Mesenchymal stem cell (in vitro differentiated cells and primary cell): ENCODE results near the gene P4HA3.
A peak's percentile ranks its signal among the peaks of the same experiment; 100 is the strongest.

Source experiments
- DNase-seq: peaks from one replicate; pipeline ENCODE4 v3.0.0-alpha.2; 2013
- H2AFZ ChIP-seq: one replicate; pipeline ENCODE4 v1.6.1; 2013; ENCODE audit warnings: low read depth, mild to moderate bottlenecking, control low read depth, inconsistent platforms, low read length, moderate library complexity
- H2AK5ac ChIP-seq: 2 replicates; pipeline ENCODE4 v1.6.1; 2013; ENCODE audit warnings: low read length, moderate library complexity, mild to moderate bottlenecking, inconsistent platforms; ENCODE audit not compliant: severe bottlenecking
- H2BK120ac ChIP-seq: one replicate; pipeline ENCODE4 v1.6.1; 2013; ENCODE audit warnings: low read depth, mild to moderate bottlenecking, inconsistent platforms, low read length, moderate library complexity
- H2BK12ac ChIP-seq, 2 experiments: one replicate each; pipeline ENCODE4 v1.6.1; 2013; ENCODE audit warnings: inconsistent platforms in 2 of 2, low read length in 2 of 2, mild to moderate bottlenecking in 2 of 2, moderate library complexity in 2 of 2, control low read depth in 1 of 2
- H2BK15ac ChIP-seq: one replicate; pipeline ENCODE4 v1.6.1; 2013; ENCODE audit warnings: mild to moderate bottlenecking, low read depth, inconsistent platforms; ENCODE audit not compliant: poor library complexity, severe bottlenecking
- H2BK5ac ChIP-seq: 2 replicates; pipeline ENCODE4 v1.6.1; 2013; ENCODE audit warnings: low read depth, mild to moderate bottlenecking, low read length, control low read depth, inconsistent platforms; ENCODE audit not compliant: poor library complexity, severe bottlenecking
- H3K14ac ChIP-seq, 2 experiments: one replicate each; pipeline ENCODE4 v1.6.1; 2013; ENCODE audit warnings: inconsistent platforms in 2 of 2, low read length in 2 of 2, control low read depth in 1 of 2, mild to moderate bottlenecking in 1 of 2, moderate library complexity in 1 of 2
- H3K18ac ChIP-seq, 2 experiments: one replicate each; pipeline ENCODE4 v1.6.1; 2013; ENCODE audit warnings: inconsistent platforms in 2 of 2, low read length in 2 of 2, control low read depth in 1 of 2, low read depth in 1 of 2, mild to moderate bottlenecking in 1 of 2
- H3K23ac ChIP-seq, 2 experiments: one replicate each; pipeline ENCODE4 v1.6.1; 2013; ENCODE audit warnings: inconsistent platforms in 2 of 2, low read length in 2 of 2, mild to moderate bottlenecking in 2 of 2, moderate library complexity in 2 of 2, control low read depth in 1 of 2
- H3K27ac ChIP-seq: 2 replicates; pipeline ENCODE4 v1.5.1; 2013; ENCODE audit warnings: mild to moderate bottlenecking, moderate library complexity, low read length, control low read depth, inconsistent platforms; ENCODE audit not compliant: poor library complexity, severe bottlenecking
- H3K27me3 ChIP-seq, 2 experiments: 2 replicates each; pipeline versions ENCODE4 v1.6.1 to v1.7.0; 2013; ENCODE audit warnings: low read length in 2 of 2, mild to moderate bottlenecking in 2 of 2, moderate library complexity in 2 of 2, control low read depth in 1 of 2, inconsistent platforms in 1 of 2; ENCODE audit not compliant: control insufficient read depth in 1 of 2, insufficient read depth in 1 of 2
- H3K36me3 ChIP-seq, 2 experiments: 2 replicates each; pipeline versions ENCODE4 v1.6.1 to v1.7.0; 2013; ENCODE audit warnings: low read length in 2 of 2, control low read depth in 1 of 2, inconsistent platforms in 1 of 2, low read depth in 1 of 2, mild to moderate bottlenecking in 1 of 2; ENCODE audit not compliant: insufficient read depth in 2 of 2, control insufficient read depth in 1 of 2
- H3K4ac ChIP-seq, 2 experiments: one replicate each; pipeline ENCODE4 v1.6.1; 2013; ENCODE audit warnings: inconsistent platforms in 2 of 2, low read length in 2 of 2, mild to moderate bottlenecking in 2 of 2, moderate library complexity in 2 of 2, control low read depth in 1 of 2, low read depth in 1 of 2
- H3K4me1 ChIP-seq: 2 replicates; pipeline ENCODE4 v1.6.1; 2013; ENCODE audit warnings: low read depth, low read length, control low read depth; ENCODE audit not compliant: control insufficient read depth, insufficient read depth
- H3K4me2 ChIP-seq: 2 replicates; pipeline ENCODE4 v1.6.1; 2013; ENCODE audit warnings: low read length, mild to moderate bottlenecking, inconsistent platforms; ENCODE audit not compliant: poor library complexity, severe bottlenecking
- H3K4me3 ChIP-seq, 2 experiments: 2 replicates each; pipeline versions ENCODE4 v1.5.1 to v1.7.0; 2013; ENCODE audit warnings: low read length in 2 of 2, mild to moderate bottlenecking in 2 of 2, control low read depth in 1 of 2, low read depth in 1 of 2; ENCODE audit not compliant: insufficient read depth in 1 of 2
- H3K79me1 ChIP-seq: replicated peaks from 2 replicates; pipeline ENCODE4 v1.6.1; 2013; ENCODE audit warnings: mild to moderate bottlenecking, control low read depth, low read length, inconsistent platforms; ENCODE audit not compliant: poor library complexity, severe bottlenecking
- H3K9ac ChIP-seq: 2 replicates; pipeline ENCODE4 v1.7.0; 2013; ENCODE audit warnings: mild to moderate bottlenecking, low read length, moderate library complexity
- H3K9me3 ChIP-seq: 2 replicates; pipeline ENCODE4 v1.7.0; 2013; ENCODE audit warnings: mild to moderate bottlenecking, low read length; ENCODE audit not compliant: control insufficient read depth
- H4K8ac ChIP-seq: one replicate; pipeline ENCODE4 v1.6.1; 2013; ENCODE audit warnings: inconsistent platforms, mild to moderate bottlenecking, low read length, moderate library complexity
- H4K91ac ChIP-seq: one replicate; pipeline ENCODE4 v1.6.1; 2013; ENCODE audit warnings: mild to moderate bottlenecking, low read length, inconsistent platforms
- WGBS: methylation state at CpG from one replicate; pipeline ENCODE4 v1.1.7; 2013; ENCODE audit warnings: mixed read lengths; 5-methylcytosine and 5-hydroxymethylcytosine counted together

P4HA3 gene

DNA sequence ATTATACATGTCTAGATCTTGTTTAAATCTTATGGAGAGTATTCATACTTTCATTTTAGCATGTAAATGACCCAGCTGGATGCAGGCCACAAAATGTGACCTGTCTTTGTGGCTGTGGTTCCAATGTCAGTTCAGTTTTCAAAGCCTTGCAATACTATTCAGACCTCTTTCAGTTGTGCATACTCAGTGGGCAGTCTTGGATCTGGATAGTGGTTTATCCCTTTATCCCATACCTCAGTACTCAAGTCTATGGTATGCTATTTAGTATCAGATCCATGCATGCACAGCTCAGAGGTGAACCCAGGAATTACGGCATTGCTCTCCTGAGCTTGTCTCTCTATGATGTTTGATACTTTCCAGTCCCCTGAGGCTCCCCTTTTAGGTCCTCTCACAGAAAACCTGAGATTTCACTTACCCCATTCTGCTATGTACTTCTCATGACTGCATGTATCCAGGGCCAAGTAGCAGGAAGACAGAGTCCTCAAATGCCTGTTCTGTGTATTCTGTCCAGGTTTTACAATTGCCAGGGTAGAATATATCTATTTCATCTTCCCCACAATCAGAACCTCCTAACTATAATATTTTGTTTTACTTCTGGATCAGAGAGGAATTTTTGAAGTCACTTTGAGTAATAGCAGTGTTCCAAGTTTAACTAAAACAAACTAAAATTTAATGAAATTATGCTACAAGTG, 6.9 kb upstream of the P4HA3 start:
- 93% methylated on average over 1 of the region's 1 CpG for WGBS
- no peak overlapping the region for H2AK5ac ChIP-seq
- no peak overlapping the region for H4K8ac ChIP-seq
- H3K27me3 ChIP-seq = no peaks in the 10 kb centered on the region
- H3K23ac ChIP-seq = no peak overlapping the region
- no peak overlapping the region for H2BK5ac ChIP-seq
- peak overlapping the region; percentile 78 for H3K9ac ChIP-seq
- H3K4ac ChIP-seq = no peak overlapping the region
- H2AFZ ChIP-seq = no peak overlapping the region
- H3K18ac ChIP-seq = no peak overlapping the region
- H3K14ac ChIP-seq = no peak overlapping the region
- H2BK15ac ChIP-seq = no peak overlapping the region
- DNase-seq = peak; percentile 17
- H3K9me3 ChIP-seq = peaks cover 6% of the 10 kb centered on the region
- H2BK12ac ChIP-seq = peak overlapping the region in 1 of 2 experiments; percentile 52
- no peak overlapping the region for H4K91ac ChIP-seq
- H3K36me3 ChIP-seq = no peaks in the 10 kb centered on the region
- no peaks in the 10 kb centered on the region for H3K79me1 ChIP-seq
- no peak overlapping the region for H3K4me3 ChIP-seq
- no peak overlapping the region for H3K4me2 ChIP-seq
- H2BK120ac ChIP-seq = no peak overlapping the region
- no peak overlapping the region for H3K27ac ChIP-seq
- peaks cover 2% of the 10 kb centered on the region for H3K4me1 ChIP-seq

DNA sequence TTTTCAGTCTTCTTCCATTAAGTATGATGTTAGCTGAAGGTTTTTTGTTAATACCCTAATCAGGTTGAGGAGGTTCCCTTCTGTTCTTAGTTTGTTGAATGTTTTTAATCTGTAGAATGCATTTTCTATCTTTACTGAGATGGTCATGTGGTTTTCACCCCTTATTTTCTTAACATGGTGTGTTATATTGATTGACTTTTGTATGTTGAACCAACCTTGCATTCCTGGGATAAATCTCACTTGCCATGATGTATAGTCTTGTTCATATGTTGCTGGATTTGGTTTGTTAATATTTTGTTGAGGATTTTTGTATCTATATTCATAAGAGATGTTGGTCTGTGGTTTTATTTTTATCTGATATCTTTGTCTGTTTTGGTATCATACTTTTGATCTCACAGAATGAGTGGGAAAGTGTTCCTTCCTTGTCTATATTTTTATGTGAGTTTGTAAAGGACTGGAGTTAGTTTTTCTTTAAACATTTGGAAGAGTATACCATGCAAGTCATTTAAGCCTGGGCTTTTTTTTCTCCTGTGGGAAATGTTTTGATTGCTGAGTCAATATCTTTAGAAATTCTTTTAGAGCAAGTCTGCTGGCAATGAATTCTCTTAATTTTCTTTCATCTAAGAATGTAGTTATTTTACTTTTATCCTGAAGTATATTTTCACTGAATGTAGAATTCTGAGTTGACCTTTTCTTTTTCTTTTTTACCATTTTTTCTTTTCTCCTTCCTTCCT, 5.5 kb upstream of the P4HA3 start:
- no peak overlapping the region for H3K27ac ChIP-seq
- H2BK15ac ChIP-seq = no peak overlapping the region
- no peak overlapping the region for H2BK120ac ChIP-seq

DNA sequence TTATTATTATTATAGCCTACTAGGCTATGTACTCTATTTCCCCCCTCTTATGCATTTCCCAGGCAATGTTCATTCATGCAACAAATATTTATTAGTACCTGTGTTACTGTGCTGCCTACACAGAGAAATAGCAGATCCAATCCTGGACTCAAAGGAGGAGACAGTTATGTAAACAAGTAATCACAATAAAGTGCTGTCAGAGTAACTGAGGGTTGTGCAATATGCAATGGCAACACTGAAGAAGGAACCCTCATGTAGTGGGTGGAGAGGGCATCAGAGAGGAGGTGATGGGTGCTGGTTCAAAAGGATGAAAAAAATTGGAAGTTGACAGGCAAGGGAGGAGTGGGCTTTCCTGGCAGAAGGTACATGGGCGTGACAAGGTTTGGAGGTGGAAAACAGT, 886 bp upstream of the P4HA3 start:
- Histone ChIP-seq H3K4me3 (no peak overlapping the region), H3K23ac (no peak overlapping the region)

More for the DNA sequence above, 5.5 kb upstream of the P4HA3 start:
- no peaks in the 10 kb centered on the region for H3K27me3 ChIP-seq
- H3K4ac ChIP-seq = no peak overlapping the region
- no peak overlapping the region for H2BK12ac ChIP-seq
- no peak overlapping the region for H2AFZ ChIP-seq
- no peak overlapping the region for H3K18ac ChIP-seq
- H3K79me1 ChIP-seq = no peaks in the 10 kb centered on the region
- H2BK5ac ChIP-seq = no peak overlapping the region
- H3K4me2 ChIP-seq = no peak overlapping the region
- H4K8ac ChIP-seq = no peak overlapping the region
- H3K4me3 ChIP-seq = no peak overlapping the region
- H3K4me1 ChIP-seq = peaks cover 2% of the 10 kb centered on the region
- peak overlapping the region; percentile 24 for H3K9ac ChIP-seq
- peaks cover 6% of the 10 kb centered on the region for H3K9me3 ChIP-seq
- DNase-seq = no peak
- no peak overlapping the region for H3K14ac ChIP-seq
- H3K23ac ChIP-seq = no peak overlapping the region
- H4K91ac ChIP-seq = no peak overlapping the region
- no peaks in the 10 kb centered on the region for H3K36me3 ChIP-seq
- no peak overlapping the region for H2AK5ac ChIP-seq

DNA sequence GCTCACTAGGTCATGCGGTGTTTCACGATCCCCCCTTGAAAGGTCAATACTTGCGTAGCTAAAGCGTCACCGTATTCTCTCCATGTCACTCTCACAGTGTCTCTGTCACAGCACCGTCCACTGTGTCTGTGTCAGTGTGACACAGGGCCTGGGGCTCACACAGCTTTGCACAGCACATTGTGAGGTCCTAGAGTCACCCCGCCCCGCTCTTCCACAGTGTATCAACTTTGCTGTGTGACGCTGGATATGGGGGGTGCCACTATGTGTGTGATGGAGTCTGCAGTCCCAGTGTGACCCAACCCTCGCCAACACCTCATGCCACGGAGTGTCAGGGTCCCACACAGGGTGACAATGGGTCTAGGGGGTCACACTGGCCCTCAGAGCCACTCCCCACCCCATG, 583 bp downstream of the P4HA3 start:
- Histone ChIP-seq H4K91ac (no peak overlapping the region), H3K4me3 (peak overlapping the region; percentile 63 to 74), H2AFZ (no peak overlapping the region), H3K14ac (peak overlapping the region in 1 of 2 experiments; percentile 46), H3K23ac (no peak overlapping the region), H2BK120ac (no peak overlapping the region), H3K79me1 (no peaks in the 10 kb centered on the region), H3K4me2 (peak overlapping the region; percentile 86), H3K27ac (no peak overlapping the region), H3K36me3 (no peaks in the 10 kb centered on the region), H4K8ac (no peak overlapping the region), H2BK15ac (no peak overlapping the region), H3K9me3 (no peaks in the 10 kb centered on the region), H2AK5ac (no peak overlapping the region), H3K4ac (no peak overlapping the region), H3K27me3 (peaks cover 2 to 5% of the 10 kb centered on the region in 2 experiments), H3K4me1 (peaks cover 10% of the 10 kb centered on the region), H2BK12ac (no peak overlapping the region), H2BK5ac (no peak overlapping the region), H3K9ac (peak overlapping the region; percentile 63), H3K18ac (peak overlapping the region in 1 of 2 experiments; percentile 34)
- WGBS = 78% methylated on average over 11 of the region's 11 CpGs
- no peak for DNase-seq

More for the DNA sequence above, 886 bp upstream of the P4HA3 start:
- no peak overlapping the region for H3K9ac ChIP-seq
- H3K4me1 ChIP-seq = peaks cover 10% of the 10 kb centered on the region
- H2BK15ac ChIP-seq = no peak overlapping the region
- no peak overlapping the region for H3K14ac ChIP-seq
- H3K4ac ChIP-seq = no peak overlapping the region
- no peak overlapping the region for H4K91ac ChIP-seq
- DNase-seq = no peak
- WGBS = 100% methylated on average over 1 of the region's 1 CpG
- no peak overlapping the region for H2BK5ac ChIP-seq
- H3K18ac ChIP-seq = no peak overlapping the region
- H2AFZ ChIP-seq = no peak overlapping the region
- no peak overlapping the region for H3K4me2 ChIP-seq
- no peaks in the 10 kb centered on the region for H3K36me3 ChIP-seq
- no peaks in the 10 kb centered on the region for H3K79me1 ChIP-seq
- H2BK120ac ChIP-seq = no peak overlapping the region
- H3K27ac ChIP-seq = no peak overlapping the region
- no peak overlapping the region for H2BK12ac ChIP-seq
- no peak overlapping the region for H4K8ac ChIP-seq
- peaks cover 6% of the 10 kb centered on the region for H3K9me3 ChIP-seq
- peaks cover 2 to 5% of the 10 kb centered on the region in 2 experiments for H3K27me3 ChIP-seq
- H2AK5ac ChIP-seq = no peak overlapping the region
